HG02884 (cell line): ENCODE measurements around the gene LRRC74B.
"Not testable (repeated sequence)": the region's sequence is repeated elsewhere in the genome, so short reads cannot be mapped to it uniquely, and the experiment has no call there.

Experiments
- ATAC-seq: cut with Tn5 transposase; IDR thresholded peaks from one replicate; pipeline ENCODE4 v1.9.1; 2021; ENCODE audit warnings: mild to moderate bottlenecking, moderate library complexity; ENCODE audit not compliant: unreplicated experiment

LRRC74B gene

DNA sequence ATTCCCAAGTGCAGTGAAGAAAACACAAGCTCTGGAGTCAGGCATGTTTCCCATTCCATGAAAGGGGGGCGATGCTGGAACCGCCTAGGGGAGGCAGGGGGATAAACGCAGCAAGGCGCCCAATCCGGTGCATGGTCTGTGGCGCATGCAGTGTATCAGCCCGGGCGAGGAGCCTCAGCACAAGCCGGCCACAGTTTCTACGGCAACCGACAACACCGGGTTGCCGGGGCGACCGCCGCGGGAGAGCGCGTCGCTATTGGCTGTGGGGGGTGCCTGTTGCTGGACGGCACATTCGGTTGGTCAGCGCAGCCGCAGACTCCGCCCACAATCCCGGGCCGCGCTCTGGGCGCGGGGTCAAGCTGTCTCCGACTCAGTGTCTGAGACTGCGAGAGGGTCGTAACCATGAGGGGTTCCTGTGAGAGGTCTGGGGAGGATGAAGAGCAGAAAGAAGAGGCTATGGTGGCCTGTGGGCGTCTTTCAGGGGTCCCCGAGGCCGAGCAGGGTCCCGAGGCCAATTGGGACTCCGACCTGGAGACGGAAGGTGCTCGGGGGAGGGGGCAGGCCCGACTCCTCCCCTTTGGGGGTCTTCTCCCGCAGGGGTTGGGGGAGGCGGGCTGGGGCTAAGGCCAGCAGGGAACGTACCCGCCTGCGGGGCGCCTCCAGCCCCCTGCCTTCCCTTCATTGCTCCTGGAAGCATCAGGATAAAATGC is at the start of gene LRRC74B:
TSS of gene LRRC74B (plus strand) at position 362 of the 710 bp plus-strand sequence. CDS start at position 403, 41 bp downstream.
- ATAC-seq: peak; percentile 63

DNA sequence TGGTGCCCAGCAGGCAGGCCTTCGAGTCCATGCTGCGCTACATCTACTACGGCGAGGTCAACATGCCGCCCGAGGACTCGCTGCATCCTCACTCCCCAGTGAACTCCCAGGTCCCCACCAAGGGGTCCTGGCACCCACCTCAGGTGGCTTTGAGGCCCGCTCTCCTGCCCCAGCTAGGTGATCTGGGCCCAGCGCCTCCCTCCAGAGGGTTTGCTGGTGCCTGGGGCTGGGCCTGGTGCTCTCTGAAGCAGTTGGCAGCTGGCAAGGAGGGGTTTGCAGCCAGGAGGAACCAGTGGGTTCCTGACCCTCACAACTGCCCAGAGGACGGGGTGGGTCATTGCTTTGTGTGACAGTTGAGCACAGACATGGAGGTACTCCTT is 49.7 kb upstream of the LRRC74B start:
- ATAC-seq: no peak

DNA sequence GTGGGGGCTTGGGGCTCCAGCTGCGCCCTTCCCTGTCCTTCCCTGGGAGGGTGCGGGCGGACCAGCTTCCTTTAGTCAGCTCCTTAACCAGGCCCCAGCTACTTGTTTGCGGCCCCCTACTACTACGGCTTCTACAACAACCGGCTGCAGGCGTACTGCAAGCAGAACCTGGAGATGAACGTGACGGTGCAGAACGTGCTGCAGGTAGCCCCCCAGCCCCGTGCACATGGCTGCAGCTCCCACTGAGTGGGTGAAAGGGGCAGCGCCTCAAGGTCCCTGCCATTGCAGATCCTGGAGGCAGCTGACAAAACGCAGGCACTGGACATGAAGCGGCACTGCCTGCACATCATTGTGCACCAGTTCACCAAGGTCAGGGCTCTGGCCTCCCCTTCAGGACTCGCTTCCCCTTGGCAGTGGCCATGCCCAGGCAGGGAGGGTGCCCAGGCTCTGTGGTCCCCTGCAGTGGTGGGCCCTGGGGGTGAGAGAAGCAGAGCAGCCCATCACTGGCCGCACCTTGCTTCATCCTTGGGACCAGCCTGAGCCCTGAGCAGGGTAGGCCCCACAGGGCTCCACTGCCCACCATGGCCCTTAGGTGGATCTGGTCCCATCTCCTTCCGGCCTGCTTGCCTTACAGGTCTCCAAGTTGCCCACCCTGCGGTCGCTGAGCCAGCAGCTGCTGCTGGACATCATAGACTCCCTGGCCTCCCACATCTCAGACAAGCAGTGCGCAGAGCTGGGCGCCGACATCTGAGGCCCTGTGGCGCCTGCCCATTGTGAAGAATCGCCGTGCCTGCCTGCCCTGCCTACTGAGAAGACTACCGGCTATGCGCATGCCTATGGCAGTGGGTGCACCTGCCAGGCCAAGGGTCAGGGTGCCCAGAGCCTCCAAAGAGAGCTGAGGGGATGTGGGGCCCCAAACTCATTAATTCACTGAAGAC is 48.9 kb upstream of the LRRC74B start:
- no peak for ATAC-seq

GRCh38 chr22:20997536-20998257 is 48.0 kb upstream of the LRRC74B start:
- no peak for ATAC-seq

DNA sequence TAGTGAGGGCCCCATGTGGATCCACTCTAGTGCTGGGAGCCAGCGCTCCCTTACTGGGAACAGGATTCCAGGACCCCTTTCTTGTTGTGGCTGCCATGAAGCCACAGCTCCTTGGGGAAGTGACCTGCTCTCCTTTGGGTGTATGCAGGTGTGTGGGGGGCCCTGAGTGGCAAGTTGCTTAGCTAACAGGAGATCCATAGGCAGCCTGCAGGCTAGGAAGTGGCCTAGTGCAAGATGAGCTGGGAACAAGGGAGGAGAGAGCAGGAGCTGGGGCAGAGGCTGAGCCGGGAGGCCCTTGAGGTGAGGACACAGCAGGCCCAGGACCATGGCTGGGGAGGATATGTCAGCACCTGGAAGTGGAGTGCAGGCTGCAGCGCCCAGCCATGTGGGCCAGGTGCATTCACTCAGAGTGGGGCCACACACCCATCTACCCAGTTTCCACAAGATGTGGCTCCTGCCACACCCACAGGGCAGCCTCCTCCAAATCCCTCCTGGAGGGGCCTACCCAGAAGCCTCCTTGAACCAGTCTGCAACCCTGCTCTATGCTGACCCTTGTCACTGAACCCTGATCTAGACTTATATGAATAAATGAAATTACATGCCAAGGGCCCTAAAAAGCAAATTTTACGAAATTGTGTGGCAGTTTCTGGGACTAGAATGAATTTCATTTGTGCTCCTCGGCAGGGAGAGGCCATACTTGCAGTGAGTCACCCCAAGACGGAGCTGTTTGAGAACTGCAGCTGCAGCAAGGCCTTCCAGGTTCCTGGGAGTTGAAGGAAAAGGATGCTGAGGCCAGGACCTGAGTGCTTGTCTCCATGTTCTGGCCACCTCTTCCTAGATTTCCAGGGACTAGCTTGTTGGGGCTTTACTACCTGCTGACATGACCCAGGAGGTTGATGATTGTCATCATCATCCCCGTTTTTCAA is 47.1 kb upstream of the LRRC74B start:
- no peak for ATAC-seq

- no peak for ATAC-seq
Observed at GRCh38 chr22:20999350-21000206, 46.2 kb upstream of the LRRC74B start.

- no peak for ATAC-seq
Observed at GRCh38 chr22:21000207-21000986, 45.3 kb upstream of the LRRC74B start.

DNA sequence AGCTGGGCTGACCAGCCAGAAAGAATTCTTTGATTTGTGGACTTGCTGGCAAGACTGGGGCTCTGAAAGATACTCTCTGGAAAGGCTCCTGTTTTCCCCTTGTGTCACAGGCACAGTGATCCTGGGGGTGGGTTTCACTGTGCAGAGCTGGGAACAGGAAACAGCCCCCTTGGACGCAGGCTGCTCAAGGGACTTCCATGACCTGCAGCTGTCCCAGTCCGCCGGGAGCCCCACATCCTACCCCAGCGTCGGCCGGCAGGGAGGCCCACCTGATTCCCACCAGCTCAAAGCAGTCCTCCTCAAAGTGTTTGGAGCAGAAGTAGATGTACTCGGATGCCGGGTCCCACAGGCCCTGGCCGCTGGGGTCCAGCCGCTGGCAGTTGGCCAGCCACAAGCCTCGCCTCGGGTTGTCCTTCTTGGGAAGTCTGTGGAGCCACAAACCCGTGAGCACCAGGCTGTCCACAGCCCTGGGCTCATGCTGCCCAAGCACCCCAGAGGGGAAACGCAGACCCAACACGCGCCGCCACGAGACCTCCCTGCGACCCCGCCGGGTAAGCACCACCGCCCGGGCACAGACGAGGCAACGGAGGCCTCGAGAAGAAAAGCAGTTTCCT is 44.7 kb upstream of the LRRC74B start:
- ATAC-seq: no peak

DNA sequence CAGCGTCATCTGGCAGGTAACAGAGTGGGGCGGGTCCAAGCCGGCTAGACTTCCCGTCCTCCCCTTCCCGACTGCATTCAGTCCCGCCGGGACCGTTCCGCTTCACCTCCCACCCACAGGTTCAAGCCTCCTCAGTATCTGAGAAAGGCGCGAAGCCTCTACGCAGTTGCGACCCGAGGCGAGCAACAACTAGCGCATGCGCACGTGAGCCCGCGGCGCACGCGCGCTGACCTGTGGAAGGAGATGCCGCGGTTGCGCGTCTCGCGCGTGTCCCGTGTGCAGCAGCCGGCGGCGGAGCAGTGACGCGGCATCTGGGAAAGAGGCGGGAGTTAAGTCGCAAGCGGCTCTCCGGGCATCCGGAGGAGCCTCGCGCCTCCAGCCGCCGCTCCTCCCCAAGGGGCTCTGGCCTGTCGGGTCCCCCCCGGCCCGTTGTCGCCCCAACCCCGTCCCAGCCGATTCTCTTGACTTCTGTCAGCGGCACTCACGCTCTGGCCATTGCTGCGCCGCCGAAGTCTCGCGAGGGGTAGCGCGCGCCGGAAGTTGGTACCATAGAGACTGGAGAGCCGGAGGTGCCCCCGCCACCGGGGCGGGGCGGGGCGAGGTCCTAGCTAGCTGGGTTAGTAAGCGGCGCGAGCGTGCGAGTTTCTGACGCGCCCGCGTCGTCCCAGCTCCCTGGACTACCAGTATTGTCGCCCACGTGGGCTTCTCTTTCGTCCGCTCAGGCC is 44.0 kb upstream of the LRRC74B start, which contains the start of gene THAP7:
TSS of gene THAP7 (minus strand) at position 518 of the 725 bp plus-strand sequence. CDS start at position 311, 207 bp downstream.
- ATAC-seq: peak; percentile 72

DNA sequence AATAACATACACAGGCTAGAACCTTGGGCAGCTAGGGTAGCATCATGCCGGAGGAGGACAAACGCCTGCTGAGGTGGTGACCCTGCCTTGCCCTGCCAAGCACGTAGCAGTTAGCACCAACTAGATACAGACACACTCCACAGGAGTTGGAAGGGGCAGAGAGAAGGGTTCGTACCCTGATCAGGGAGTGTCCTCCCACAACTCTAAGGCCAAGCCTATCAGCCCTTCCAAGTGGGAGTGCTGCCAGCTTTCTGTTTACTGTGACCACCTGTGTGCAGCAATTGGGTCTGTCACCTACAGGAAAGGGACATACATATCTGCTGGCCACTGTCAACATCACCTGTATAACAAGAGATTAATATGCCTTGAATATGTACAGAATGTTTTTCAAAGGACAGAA is 42.0 kb upstream of the LRRC74B start:
- ATAC-seq: no peak

DNA sequence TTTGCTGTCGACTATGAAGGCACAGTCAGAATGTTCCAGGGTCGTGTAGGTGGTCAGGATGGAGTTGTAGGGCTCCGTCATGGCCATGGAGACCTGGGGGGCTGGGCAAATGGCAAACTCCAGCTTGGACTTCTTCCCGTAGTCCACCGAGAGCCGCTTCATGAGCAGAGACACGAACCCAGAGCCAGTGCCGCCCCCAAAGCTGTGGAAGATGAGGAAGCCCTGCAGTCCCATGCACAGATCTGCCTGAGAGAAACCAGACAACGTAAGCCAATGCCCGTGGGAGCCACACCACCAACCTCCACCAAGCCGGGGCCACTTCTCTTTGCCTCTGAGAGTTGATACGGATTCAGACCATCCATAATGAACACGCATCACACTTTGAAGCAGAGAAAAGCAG is 36.5 kb upstream of the LRRC74B start:
- ATAC-seq: not testable (repeated sequence)

DNA sequence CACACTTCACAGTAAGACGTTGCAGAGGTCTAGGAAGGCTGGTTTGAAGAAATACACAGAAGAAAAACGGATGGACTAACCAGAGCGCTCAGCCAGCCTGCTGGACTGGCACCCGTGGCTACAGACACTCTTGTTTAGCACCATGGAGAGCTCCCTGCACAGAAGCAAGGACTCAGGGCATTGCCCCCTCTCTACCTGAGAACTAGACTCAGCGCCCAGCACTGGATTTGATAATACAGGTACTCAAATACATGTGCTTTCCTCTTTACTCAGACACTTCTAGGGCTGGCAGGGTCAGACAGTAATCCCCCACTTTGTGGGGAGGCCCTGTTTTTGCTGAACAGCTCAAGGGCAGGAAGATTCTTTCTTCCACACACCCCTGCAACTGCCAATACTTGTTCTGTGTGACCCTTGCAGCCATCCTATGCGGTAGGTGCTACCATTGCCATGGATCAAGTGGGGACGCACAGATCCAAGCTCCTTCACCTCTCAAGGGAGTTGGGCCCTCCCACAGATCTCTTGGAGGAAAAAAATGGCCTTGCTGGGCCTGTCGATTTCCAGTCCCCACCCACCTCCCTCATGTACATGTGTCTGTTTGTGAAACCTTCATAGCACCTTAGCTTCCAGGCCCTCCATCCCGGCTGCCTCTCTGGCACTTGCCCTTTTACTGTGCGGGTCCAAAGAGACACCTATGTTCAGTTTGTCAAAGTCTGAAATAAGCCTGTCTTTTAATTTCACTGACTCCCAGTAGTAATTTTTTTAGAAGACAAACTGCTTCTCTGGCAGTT is 35.9 kb upstream of the LRRC74B start:
- no peak for ATAC-seq

GRCh38 chr22:21010426-21011113 is 35.2 kb upstream of the LRRC74B start:
- no peak for ATAC-seq

- ATAC-seq: no peak
Observed at GRCh38 chr22:21012446-21013407, 33.0 kb upstream of the LRRC74B start.

DNA sequence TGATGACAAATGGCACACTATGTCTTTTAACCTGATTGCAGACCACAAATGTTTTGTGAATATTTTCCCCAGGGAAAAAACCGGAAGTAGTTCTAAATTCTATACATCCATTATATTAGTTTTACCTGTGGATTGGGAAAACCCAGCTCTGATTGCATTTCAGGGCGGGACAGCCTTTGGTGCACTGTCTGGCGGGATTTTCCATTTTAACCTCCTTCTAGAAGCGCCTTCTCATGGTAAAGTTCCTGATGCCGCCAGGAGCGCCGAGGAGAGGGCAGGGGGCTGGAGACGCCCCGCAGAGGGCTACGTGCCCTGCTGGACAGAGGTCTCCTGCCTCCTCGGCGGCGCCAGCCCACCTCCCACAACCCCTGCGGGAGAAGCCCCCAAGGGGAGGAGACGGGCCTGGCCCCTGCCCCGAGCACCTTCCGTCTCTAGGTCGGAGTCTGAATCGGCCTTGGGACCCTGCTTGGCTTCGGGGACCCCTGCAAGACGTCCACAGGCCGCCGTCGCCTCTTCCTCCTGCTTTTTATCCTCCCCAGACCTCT is 32.0 kb upstream of the LRRC74B start:
- no peak for ATAC-seq
